ENCODE measurements around the gene STK11.

STK11 gene

DNA sequence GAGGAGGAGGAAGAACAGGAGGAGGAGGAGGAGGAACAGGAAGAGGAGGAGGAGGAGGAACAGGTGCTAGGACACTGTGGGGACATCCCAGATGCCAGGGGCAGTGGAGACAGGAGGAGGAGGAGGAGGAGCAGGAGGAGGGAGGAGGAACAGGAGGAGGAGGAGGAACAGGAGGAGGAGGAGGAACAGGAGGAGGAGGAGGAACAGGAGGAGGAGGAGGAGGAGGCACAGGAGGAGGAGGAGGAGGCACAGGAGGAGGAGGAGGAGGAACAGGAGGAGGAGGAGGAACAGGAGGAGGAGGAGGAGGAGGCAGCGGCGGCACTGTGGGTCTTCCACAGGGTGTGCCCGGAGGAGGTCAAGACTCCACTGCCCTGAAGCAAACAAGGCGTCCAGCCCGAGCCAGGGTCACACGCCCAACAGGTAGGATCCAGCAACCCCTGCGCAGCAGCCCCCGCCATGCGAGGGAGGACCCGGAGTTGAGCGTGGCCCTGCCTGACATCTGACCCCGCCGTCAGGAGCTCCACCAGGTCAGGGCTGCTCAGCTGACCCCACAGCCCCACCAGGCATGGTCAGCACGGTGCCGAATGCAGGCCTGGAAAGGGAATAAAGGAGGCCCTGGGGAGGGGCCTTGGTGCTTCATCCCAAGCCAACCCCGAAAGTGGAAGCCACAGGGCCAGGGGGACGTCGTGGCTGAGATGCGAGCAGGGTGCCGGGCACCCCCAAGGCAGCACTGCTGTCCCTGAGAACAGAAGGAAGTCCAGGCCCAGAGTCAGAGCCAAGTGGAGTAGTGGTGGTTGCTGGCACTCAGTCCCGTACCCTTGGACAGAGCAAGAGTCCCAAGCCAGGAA is 40.7 kb upstream of the STK11 start:
- TF ChIP-seq HDGF (IDR thresholded peaks at IDR 0.05; ENCODE audit: borderline replicate concordance) (no peak), ARNT (IDR thresholded peaks at IDR 0.05) (no peak), LEF1 (IDR thresholded peaks at IDR 0.05; ENCODE audit: borderline replicate concordance) (no peak), TARDBP (IDR thresholded peaks at IDR 0.05) (no peak), FOXK2 (IDR thresholded peaks at IDR 0.05) (no peak), L3MBTL2 (conservative IDR thresholded peaks at IDR 0.05) (no peak), FOXA1 (IDR thresholded peaks at IDR 0.05) (no peak), ZNF384 (IDR thresholded peaks at IDR 0.05) (no peak), BHLHE40 (IDR thresholded peaks at IDR 0.05; ENCODE audit: borderline replicate concordance) (no peak), NFRKB (IDR thresholded peaks at IDR 0.05) (no peak), FOXM1 (IDR thresholded peaks at IDR 0.05; ENCODE audit: borderline replicate concordance) (no peak), ELF4 (IDR thresholded peaks at IDR 0.05) (no peak), CTBP1 (IDR thresholded peaks at IDR 0.05; ENCODE audit: borderline replicate concordance) (no peak)
- TF ChIP-seq, protein P1, sequence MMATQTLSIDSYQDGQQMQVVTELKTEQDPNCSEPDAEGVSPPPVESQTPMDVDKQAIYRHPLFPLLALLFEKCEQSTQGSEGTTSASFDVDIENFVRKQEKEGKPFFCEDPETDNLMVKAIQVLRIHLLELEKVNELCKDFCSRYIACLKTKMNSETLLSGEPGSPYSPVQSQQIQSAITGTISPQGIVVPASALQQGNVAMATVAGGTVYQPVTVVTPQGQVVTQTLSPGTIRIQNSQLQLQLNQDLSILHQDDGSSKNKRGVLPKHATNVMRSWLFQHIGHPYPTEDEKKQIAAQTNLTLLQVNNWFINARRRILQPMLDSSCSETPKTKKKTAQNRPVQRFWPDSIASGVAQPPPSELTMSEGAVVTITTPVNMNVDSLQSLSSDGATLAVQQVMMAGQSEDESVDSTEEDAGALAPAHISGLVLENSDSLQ (IDR thresholded peaks at IDR 0.05): no peak
- POLR2A ChIA-PET: no interaction called here
- CTCF ChIA-PET: no interaction called here
- no peak for DNase-seq (ENCODE audit: extremely low spot score)

DNA sequence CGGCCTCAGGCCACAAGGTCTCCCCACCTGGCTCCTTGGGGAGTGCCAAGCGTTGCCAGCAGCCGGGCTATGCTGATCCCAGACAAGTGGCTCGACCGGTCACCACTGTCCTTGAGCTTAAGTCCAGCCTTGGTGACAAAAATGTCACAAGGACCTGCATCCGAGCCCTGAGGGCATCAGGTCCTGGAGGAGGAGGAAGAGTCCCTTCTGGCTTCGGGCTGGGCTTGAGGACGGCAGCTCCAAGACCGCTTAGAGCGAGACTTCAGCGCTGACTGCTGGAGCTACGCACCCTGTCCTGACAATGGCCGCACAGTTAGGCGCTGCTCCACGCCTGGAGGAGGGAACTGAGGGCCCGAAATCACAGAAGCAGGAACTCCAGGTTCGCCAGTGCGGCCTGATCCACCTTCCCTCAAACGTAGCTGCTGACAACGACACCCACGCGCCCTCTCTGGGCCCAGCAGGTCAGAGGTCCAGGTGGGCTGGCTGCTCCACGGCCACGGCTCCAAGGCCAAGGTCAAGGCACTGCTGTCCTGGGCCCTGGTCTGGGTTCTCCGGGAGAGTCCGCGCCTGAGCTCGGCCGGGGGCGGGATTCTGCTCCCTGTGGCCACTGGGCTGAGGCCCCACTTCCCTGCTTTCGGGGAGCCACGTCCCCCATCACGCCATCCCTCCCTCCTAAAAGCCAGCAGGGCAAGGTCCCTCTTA is 38.6 kb upstream of the STK11 start:
- CTCF ChIA-PET: no interaction called here
- POLR2A ChIA-PET: no interaction called here
- DNase-seq (ENCODE audit: extremely low spot score): no peak
- no peak for TF ChIP-seq CTBP1 (IDR thresholded peaks at IDR 0.05; ENCODE audit: borderline replicate concordance)
- TF ChIP-seq NFRKB (IDR thresholded peaks at IDR 0.05): no peak

DNA sequence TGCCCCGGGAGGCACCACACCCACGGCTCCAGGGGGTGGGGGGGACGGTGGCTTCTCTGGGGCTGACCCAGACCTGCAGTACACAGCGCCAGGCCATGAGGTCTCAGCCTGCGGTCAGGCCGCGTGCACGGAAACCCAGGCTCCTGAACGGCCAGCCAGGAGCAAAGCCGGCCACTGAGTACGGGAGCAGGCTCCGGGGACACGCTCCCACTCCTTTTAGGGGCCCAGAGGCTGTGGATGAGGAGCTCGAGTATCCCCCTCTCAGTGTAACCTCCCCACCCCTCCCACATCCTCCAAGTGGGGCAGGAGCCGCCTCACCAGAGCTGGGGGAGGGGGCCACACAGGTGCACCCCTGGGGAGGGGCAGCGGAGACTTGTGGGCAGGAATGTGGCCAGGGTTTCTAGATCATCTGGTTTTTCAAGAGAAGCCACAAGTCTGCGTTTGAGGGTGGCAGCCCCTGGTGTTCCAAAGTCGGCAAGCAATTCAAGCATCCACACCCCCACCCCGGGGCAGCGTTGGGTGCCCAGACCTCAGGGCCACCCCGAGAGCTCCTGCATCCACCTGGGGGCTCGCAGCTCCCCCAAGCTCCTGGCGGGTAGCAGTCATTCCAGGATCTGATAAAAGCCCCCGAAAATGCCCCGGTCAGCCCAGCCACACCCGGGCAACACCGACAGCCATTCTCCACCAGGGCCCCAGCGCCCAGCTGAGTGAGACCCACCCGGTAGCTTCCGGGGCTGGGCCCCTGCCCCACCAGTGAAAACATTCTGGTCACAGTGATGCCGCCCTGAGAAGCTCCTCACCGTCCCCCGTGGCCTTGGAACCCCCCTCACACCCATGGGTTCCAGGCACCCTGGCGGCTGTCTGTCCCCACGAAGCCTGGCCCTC is 37.6 kb upstream of the STK11 start:
- no peak for DNase-seq (ENCODE audit: extremely low spot score)
- no peak for TF ChIP-seq L3MBTL2 (conservative IDR thresholded peaks at IDR 0.05)
- no peak for TF ChIP-seq FOXA1 (IDR thresholded peaks at IDR 0.05)
- no peak for TF ChIP-seq SUZ12 (IDR thresholded peaks at IDR 0.05)
- no peak for TF ChIP-seq BHLHE40 (IDR thresholded peaks at IDR 0.05; ENCODE audit: borderline replicate concordance)
- TF ChIP-seq ELF4 (IDR thresholded peaks at IDR 0.05): no peak
- TF ChIP-seq FOXK2 (IDR thresholded peaks at IDR 0.05): no peak
- TF ChIP-seq ARNT (IDR thresholded peaks at IDR 0.05): no peak
- POLR2A ChIA-PET: no interaction called here
- CTCF ChIA-PET: no interaction called here

DNA sequence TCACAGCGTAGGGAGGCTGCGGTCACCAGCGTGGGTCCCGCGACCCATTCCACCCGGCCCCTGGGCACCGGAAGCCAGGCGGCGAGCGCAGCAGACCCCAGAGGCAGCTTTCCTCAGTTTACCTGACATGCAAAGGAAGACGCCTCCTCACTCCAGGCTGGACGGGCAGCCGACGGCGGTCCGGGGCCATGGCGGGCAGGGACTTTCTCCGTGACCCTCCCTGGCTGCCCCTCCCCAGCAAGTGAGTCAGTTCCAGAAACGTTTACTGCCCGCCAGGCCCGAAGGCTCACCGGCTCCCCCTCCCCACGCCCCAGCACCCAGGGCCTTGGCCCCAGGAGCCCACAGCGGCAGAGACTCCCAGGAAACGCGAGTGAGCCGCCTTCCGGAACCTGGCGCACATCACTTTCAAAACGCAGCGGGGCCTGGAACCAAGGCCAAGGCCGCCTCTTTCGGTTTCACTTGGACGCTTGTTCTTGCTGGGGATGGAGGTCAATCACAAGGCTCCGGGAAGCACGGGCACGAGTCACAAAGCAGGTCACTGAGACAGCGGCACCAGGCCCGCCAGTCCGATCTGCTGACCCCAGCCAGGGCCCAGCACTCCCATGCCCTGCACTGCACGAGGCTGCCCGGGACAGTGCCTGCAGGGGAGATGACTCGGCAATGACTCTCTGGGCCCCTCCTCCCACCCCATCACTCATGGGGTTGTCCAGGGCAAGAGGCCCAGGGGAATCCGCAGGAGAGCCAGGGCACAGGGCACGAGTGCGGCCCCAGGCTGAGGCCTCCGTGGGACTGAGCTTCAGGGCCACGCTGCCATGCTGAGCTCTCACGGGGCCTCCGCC is 36.8 kb upstream of the STK11 start:
- TF ChIP-seq L3MBTL2 (conservative IDR thresholded peaks at IDR 0.05) (no peak), FOXA1 (IDR thresholded peaks at IDR 0.05) (no peak), TARDBP (IDR thresholded peaks at IDR 0.05) (no peak), LEF1 (IDR thresholded peaks at IDR 0.05; ENCODE audit: borderline replicate concordance) (no peak), ELF4 (IDR thresholded peaks at IDR 0.05) (no peak), ARNT (IDR thresholded peaks at IDR 0.05) (no peak), FOXM1 (IDR thresholded peaks at IDR 0.05; ENCODE audit: borderline replicate concordance) (no peak), ZNF384 (IDR thresholded peaks at IDR 0.05) (no peak), SP1 (IDR thresholded peaks at IDR 0.05) (no peak), BHLHE40 (IDR thresholded peaks at IDR 0.05; ENCODE audit: borderline replicate concordance) (no peak), NFRKB (IDR thresholded peaks at IDR 0.05) (no peak)
- TF ChIP-seq, protein P1 (IDR thresholded peaks at IDR 0.05): no peak
- CTCF ChIA-PET: no interaction called here
- POLR2A ChIA-PET: no interaction called here
- DNase-seq (ENCODE audit: extremely low spot score): no peak

DNA sequence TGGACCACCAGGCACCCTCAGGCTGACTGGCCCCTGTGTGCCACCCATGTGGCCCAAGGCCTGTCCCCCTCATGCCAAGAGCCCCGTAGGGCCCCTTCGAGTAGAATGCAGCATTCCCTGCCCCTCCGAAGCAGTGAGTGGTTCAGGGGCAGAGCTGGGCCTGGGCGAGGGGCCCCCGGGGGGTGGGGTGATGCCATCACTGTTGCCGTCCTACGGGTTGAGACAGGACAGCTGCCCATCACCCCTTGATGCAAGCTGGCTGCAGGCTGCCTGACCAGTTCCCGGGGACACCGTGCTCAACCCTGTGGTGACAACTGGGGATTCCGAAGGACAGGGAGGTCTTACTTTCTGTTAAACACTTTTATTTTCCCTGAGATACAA is 36.2 kb upstream of the STK11 start:
- POLR2A ChIA-PET: no interaction called here
- CTCF ChIA-PET: no interaction called here
- TF ChIP-seq LEF1 (IDR thresholded peaks at IDR 0.05; ENCODE audit: borderline replicate concordance): no peak
- TF ChIP-seq SP1 (IDR thresholded peaks at IDR 0.05): no peak
- TF ChIP-seq HDGF (IDR thresholded peaks at IDR 0.05; ENCODE audit: borderline replicate concordance): no peak
- no peak for TF ChIP-seq TARDBP (IDR thresholded peaks at IDR 0.05)
- TF ChIP-seq ELF4 (IDR thresholded peaks at IDR 0.05): no peak
- TF ChIP-seq ARNT (IDR thresholded peaks at IDR 0.05): no peak
- no peak for TF ChIP-seq CTBP1 (IDR thresholded peaks at IDR 0.05; ENCODE audit: borderline replicate concordance)
- TF ChIP-seq L3MBTL2 (conservative IDR thresholded peaks at IDR 0.05): no peak
- DNase-seq (ENCODE audit: extremely low spot score): no peak

Data from HEK293T (cell line).